ENCODE measurements around the gene RFESD.

GRCh38 chr5:95647886-95648860 is 1.6 kb downstream of the RFESD start:
- no peak for TF ChIP-seq CTCF (IDR thresholded peaks at IDR 0.05; ENCODE audit: poor library complexity)
- TF ChIP-seq EZH2 (IDR thresholded peaks at IDR 0.05; ENCODE audit: borderline replicate concordance): no peak
- TF ChIP-seq EZH2phosphoT487 (IDR thresholded peaks at IDR 0.05; ENCODE audit: low read depth, severe bottlenecking, unreplicated experiment): no peak
